HG02623 (cell line): ENCODE measurements around the gene PAK1IP1.
"Not testable (repeated sequence)": the region's sequence is repeated elsewhere in the genome, so short reads cannot be mapped to it uniquely, and the experiment has no call there.

Experiments
- ATAC-seq: cut with Tn5 transposase; IDR thresholded peaks from one replicate; pipeline ENCODE4 v1.9.1; 2021; ENCODE audit warnings: moderate library complexity; ENCODE audit not compliant: unreplicated experiment

The PAK1IP1 gene

DNA sequence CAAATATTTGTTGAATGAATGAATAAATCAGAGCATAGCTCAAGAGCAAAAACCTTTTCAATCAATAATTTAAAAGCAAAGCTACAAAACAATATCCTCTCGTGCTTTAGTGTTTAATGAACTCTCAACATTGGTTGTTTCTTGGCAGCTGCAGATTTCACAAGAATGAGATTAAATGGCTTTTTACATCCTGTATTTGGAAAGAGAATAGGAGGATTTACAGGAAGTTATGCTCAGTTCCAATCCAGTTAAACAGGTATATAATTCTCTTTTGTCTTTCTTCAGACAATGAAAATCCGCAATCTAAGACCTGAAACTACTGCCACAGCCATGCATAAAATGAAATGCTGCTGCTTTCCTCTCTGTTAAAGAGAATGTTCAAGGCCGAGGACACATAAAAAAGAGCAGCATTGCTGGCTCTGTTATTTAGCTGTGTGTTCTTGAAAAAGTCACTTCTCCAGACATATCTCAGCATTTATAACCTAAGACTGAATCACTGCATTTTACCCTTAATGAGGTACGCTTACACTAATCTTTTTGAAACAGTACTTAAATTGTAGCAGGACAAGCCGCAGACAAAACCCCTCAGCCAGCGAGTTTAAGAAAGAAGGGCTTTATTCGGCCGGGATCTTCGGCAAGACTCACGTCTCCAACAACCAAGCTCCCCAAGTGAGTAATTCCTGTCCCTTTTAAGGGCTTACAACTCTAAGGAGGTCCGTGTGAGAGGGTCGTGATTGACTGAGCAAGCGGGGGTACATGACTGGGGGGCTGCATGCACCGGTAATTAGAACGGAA lies 3.9 kb upstream of the PAK1IP1 start:
- ATAC-seq: no peak

DNA sequence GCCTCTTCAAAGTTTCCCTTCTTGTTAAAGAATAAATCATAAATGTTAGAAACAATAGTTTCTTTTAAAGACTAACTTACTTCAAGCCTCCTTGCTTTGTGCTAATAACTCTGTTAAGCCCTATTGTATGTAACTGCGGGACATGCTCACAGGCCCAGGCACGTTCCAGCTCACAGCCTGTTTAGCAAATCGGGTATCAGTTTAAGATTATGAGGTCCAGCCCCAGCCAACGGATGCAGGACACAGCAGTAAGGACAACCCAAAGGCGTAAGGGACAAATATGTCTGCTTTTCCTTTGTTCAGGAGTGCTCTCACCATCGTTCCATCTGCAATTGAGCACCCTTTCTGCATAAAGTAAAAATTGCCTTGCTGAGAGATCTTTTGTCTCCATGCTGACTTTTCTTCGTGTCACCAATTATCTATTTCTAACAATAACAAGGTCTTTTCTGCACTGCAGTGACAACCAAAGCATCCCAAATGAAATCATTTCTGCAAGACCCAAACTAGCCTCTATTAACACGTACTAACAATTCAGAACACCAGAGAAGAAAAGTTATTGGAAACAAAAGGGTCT lies 1.7 kb upstream of the PAK1IP1 start:
- ATAC-seq: no peak

DNA sequence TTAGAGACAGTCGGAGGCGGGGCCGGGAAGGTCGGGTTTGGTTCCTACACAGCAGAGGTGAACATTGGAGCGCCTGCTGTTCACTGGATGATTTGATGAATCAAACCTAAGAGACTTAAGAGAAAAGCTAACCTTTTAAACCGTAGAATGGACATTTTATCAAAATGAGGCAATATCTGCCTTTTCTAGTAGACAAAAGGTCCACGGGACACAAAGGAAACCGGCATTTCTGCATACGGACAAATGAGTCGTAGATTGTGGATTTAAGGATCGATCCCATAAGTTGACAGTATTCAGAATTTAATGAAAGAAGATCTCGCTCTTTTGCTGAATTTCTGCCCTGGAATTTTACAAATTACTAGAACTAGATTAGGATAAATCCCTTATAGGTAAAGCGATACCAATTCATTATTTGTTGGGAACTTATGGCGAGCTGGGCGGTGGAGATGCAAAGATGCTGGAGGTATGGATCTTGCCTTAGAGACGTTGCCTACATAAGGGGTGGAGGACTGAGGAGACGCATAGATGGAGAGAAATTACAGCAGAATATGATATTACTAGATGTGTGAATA lies 400 bp downstream of the PAK1IP1 start:
- no peak for ATAC-seq

DNA sequence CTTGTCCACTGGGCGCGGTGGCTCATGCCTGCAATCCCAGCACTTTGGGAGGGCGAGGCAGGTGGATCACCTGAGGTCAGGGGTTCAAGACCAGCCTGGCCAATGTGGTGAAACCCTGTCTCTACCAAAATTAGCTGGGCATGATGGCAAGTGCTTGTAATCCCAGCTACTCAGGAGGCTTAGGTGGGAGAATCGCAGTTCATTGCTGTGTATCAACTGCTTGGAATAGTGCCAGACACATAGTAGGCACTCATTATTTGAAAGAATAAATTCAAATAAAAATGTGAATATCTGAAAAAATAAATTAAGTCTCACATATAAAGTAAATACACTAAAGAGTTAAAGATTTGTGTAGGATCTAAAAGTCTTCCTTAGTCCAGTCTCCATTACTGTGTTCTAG lies 1.9 kb downstream of the PAK1IP1 start:
- no peak for ATAC-seq

DNA sequence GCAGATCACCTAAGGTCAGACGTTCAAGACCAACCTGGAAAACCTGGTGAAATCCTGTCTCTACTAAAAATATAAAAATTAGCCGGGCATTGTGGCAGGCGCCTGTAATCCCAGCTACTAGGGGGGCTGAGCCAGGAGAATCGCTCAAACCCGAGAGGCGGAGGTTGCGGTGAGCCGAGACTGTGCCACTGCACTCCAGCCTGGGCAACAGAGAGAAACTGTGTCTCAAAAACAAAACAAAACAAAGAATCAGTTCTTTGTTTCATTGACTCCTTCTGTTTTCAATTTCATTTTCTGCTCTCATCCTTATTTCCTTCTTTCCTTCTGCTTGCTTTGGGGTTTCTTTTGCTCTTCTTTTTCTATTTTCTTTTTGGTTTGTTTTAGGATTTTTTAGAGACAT lies 19.2 kb downstream of the PAK1IP1 start:
- ATAC-seq: no peak

- no peak for ATAC-seq
Observed at GRCh38 chr6:10719296-10719963, 24.7 kb downstream of the PAK1IP1 start.

DNA sequence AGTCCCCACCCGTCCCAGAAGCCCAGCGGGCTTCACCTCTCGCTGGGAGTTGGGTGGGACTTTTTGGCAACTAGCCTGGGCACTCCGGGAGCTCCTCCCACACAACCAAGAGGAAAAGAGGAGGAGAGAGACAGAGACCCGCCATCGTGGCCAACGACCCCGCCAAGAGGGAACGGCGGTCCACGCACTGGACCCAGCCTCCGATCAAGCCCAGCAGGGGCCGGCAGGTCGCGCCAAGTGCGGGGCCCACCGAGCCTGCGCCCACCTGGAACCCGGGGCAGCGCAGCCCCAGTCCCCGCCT lies 25.1 kb downstream of the PAK1IP1 start:
- ATAC-seq: no peak

DNA sequence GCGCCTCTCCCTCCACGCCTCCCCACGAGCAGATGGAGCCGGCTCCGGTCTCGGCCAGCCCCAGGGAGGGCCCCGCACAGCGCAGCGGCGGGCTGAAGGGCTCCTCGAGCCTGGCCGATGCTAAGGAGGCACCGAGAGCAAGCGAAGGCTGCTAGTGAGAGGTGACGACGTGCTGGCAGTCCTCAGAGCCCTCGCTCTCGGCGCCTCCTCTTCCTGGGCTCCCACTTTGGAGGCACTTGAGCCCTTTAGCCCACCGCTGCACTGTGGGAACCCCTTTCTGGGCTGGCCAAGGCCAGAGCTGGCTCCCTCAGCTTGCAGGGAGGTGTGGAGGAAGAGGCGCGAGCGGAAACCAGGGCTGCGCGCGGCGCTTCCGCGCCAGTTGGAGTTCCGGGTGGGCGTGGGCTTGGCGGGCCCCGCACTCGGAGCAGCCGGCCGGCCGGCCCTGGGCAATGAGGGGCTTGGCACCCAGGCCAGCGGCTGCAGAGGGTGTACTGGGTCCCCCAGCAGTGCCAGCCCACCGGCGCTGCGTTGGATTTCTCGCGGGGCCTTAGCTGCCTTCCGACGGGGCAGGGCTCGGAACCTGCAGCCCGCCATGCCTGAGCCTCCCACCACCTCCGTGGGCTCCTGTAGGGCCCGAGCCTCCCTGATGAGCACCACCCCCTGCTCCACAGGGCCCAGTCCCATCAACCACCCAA lies 25.6 kb downstream of the PAK1IP1 start:
- no peak for ATAC-seq

DNA sequence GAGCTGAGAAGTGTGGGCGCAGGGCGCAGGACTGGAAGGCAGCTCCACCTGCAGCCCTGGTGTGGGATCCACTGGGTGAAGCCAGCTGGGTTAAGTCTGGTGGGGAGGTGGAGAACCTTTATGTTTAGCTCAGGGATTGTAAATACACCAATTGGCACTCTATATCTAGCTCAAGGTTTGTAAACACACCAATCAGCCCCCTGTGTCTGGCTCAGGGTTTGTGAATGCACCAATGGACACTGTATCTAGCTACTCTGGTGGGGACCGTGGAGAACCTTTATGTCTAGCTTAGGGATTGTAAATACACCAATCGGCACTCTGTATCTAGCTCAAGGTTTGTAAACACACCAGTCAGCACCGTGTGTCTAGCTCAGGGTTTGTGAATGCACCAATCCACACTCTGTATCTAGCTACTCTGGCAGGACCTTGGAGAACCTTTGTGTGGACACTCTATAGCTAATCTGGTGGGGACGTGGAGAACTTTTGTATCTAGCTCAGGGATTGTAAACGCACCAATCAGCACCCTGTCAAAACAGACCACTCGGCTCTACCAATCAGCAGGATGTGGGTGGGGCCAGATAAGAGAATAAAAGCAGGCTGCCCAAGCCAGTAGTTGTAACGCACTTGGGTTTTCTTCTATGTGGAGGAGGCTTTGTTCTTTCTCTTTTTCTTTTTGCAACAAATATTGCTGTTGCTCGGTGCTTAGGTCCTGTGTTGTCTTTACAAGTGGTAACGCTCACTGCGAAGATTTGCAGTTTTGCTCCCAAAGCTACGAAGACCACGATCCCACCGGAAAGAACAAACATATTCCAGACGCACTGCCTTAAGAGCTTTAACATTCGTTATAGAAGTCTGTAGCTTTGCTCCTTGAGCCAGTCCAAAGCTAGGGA lies 26.4 kb downstream of the PAK1IP1 start:
- ATAC-seq: not testable (repeated sequence)

- no peak for ATAC-seq
Observed at GRCh38 chr6:10721850-10722569, 27.2 kb downstream of the PAK1IP1 start.

GRCh38 chr6:10722570-10722819 lies 27.7 kb downstream of the PAK1IP1 start:
- no peak for ATAC-seq

- peak; percentile 98 for ATAC-seq
Observed at GRCh38 chr6:10722820-10723566, 28.2 kb downstream of the PAK1IP1 start, which contains the start of gene TMEM14C. Gene TMEM14C, plus strand, starts transcription at chr6:10723070. Its CDS starts 1,544 bp downstream, at chr6:10724614.

DNA sequence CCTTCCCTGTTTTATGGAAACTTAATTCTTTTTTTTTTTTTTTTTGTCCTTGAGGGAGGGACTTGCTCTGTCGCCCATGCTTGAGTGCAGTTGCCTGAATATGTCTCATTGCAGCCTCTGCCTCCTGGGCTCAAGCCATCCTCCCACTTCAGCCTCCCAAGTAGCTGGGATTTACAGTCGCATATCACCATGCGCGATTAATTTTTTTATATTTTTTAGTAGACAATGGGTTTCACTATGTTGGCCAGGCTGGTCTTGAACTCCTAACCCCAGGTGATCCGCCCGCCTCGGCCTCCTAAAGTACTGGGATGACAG lies 28.8 kb downstream of the PAK1IP1 start:
- no peak for ATAC-seq

DNA sequence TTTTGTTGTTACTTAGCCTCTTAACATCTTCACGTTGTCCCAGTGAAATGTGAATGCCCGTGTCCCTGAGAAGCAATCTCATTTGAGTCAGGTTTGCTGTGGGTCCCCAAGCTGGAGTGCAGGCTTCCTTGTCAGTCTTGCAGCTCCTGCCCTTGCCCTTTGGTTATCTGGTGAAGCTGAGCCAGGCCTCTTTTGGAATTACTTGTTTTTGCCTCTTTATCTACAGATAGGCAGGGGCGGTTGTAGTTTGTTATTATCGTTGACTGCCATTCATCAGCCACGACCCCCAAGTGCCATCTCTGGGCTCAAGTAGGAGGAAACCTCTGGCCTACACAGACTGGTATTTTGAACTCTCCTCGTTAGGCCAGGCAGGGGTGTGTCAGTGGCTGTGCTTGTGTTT lies 30.3 kb downstream of the PAK1IP1 start:
- no peak for ATAC-seq

GRCh38 chr6:10725716-10726115 lies 30.9 kb downstream of the PAK1IP1 start:
- no peak for ATAC-seq

GRCh38 chr6:10730254-10730653 lies 35.5 kb downstream of the PAK1IP1 start:
- no peak for ATAC-seq

GRCh38 chr6:10733151-10733715 lies 38.5 kb downstream of the PAK1IP1 start:
- no peak for ATAC-seq

DNA sequence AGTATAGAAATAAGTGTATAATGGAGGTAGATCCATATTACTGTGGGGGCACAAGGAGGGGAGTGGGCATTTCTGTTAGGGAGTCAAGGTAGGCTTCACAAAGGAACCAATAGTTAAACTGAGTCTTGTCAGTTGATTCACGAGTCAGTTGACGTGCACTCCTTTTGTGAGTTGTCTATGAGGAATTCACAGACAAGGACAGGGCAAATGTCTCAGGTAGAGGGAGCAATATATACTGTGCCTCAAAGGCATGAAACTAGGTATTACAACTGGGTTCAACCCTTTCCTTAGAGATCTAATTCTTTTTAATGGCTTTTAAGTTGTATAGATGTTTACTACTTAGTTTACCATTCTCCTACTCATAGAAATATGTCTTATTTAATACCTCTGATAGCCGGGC lies 39.1 kb downstream of the PAK1IP1 start:
- no peak for ATAC-seq

- ATAC-seq: no peak
Observed at GRCh38 chr6:10736731-10737130, 42.0 kb downstream of the PAK1IP1 start.
